CD4-positive, alpha-beta memory T cell (primary cell): ENCODE results near the gene SHROOM3. TPM values are rescaled to one million over a fixed set of nuclear protein-coding genes. Genes with fewer than 3 reads are reported as not detected.

ENCODE experiments used
- CTCF ChIA-PET: fragments of 350-600 bp; sonication (Branson Sonifier 250); formaldehyde crosslinking; loops from one replicate; lab custom pipeline; 2021; ENCODE audit warnings: inconsistent platforms; ENCODE audit not compliant: partially characterized antibody; lab: Charles Lee
- POLR2A ChIA-PET: fragments of 350-600 bp; sonication (Branson Sonifier 250); formaldehyde crosslinking; loops from one replicate; lab custom pipeline; 2021; ENCODE audit not compliant: partially characterized antibody; lab: Charles Lee
- DNase-seq, 5 donors: peaks; one replicate each; pipeline versions ENCODE4 v3.0.0 to v3.0.0-alpha.2; 2020 to 2022; ENCODE audit warnings: mixed read lengths in 1 of 5
- H3K27ac ChIP-seq: one replicate; pipeline ENCODE4 v1.7.0; 2013; ENCODE audit warnings: low read depth, low read length
- H3K27me3 ChIP-seq: 2 replicates; pipeline ENCODE4 v1.7.0; 2013; ENCODE audit warnings: mild to moderate bottlenecking, low read length, moderate library complexity; ENCODE audit not compliant: insufficient read depth
- H3K36me3 ChIP-seq: 2 replicates; pipeline ENCODE4 v1.7.0; 2013; ENCODE audit warnings: mild to moderate bottlenecking, low read length, moderate library complexity; ENCODE audit not compliant: insufficient read depth
- H3K4me1 ChIP-seq: 2 replicates; pipeline ENCODE4 v1.7.0; 2013; ENCODE audit warnings: mild to moderate bottlenecking, low read length, moderate library complexity; ENCODE audit not compliant: insufficient read depth
- H3K4me3 ChIP-seq, 2 donors: one replicate each; pipeline ENCODE4 v1.7.0; 2013; ENCODE audit warnings: low read length in 2 of 2, mild to moderate bottlenecking in 1 of 2
- H3K9me3 ChIP-seq, 2 donors: one replicate each; pipeline ENCODE4 v1.7.0; 2013; ENCODE audit warnings: low read length in 2 of 2, control low read depth in 1 of 2; ENCODE audit not compliant: control insufficient read depth in 1 of 2
- H3K27ac Mint-ChIP-seq, 7 donors: one replicate each; pipeline ENCODE4 v1.8.0; 2020 to 2021; ENCODE audit warnings: mixed read lengths in 7 of 7, mild to moderate bottlenecking in 6 of 7, inconsistent platforms in 3 of 7, moderate library complexity in 3 of 7
- H3K27me3 Mint-ChIP-seq, 2 donors: one replicate each; pipeline ENCODE4 v1.8.0; 2020 to 2021; ENCODE audit warnings: mixed read lengths in 2 of 2
- H3K36me3 Mint-ChIP-seq, 2 donors: one replicate each; pipeline ENCODE4 v1.8.0; 2020 to 2021; ENCODE audit warnings: mixed read lengths in 2 of 2, inconsistent platforms in 1 of 2, mild to moderate bottlenecking in 1 of 2
- H3K4me1 Mint-ChIP-seq, 4 donors: one replicate each; pipeline ENCODE4 v1.8.0; 2020 to 2021; ENCODE audit warnings: mixed read lengths in 4 of 4, mild to moderate bottlenecking in 1 of 4
- H3K4me3 Mint-ChIP-seq, 8 donors: one replicate each; pipeline ENCODE4 v1.8.0; 2020 to 2021; ENCODE audit warnings: mixed read lengths in 8 of 8, mild to moderate bottlenecking in 7 of 8, moderate library complexity in 6 of 8, inconsistent platforms in 3 of 8
- H3K9me3 Mint-ChIP-seq, 8 donors: one replicate each; pipeline ENCODE4 v1.8.0; 2020 to 2021; ENCODE audit warnings: mixed read lengths in 8 of 8, mild to moderate bottlenecking in 5 of 8, inconsistent platforms in 3 of 8, moderate library complexity in 1 of 8
- intact Hi-C: fragments of 100-400 bp; cut with micrococcal nuclease; formaldehyde crosslinking; loops from one replicate; pipeline ENCODE4 v1.15.1; 2023
- polyA plus RNA-seq, 2 donors: library from polyadenylated mRNA; unstranded; fragments of 300-500 nt; fragmentation: Illumina TruSeq; gene quantifications; one replicate each; pipeline ENCODE4 v1.2.3, GENCODE V29; 2021
- total RNA-seq, 2 experiments: library from RNA; stranded (reverse); gene quantifications; one replicate each; pipeline ENCODE4 v1.2.3, GENCODE V29; 2021

SHROOM3 gene
- total and polyA plus RNA-seq, 4 experiments from 2014 or later, result not detected

- CTCF ChIA-PET, result no interaction called here
- Mint-ChIP-seq H3K36me3 (no peaks in the 10 kb centered on the region), H3K9me3 (peaks cover 0 to 2% (median 0%) of the 10 kb centered on the region in 8 donors), H3K27me3 (peaks cover 4 to 17% of the 10 kb centered on the region in 2 donors), H3K4me1 (no peaks in the 10 kb centered on the region), H3K27ac (no peak overlapping the region), H3K4me3 (no peak overlapping the region)
- intact Hi-C loops, result no loop called here
- Histone ChIP-seq H3K4me3 (no peak overlapping the region), H3K4me1 (no peaks in the 10 kb centered on the region), H3K36me3 (no peaks in the 10 kb centered on the region), H3K27ac (no peak overlapping the region), H3K9me3 (no peaks in the 10 kb centered on the region), H3K27me3 (no peaks in the 10 kb centered on the region)
- POLR2A ChIA-PET, result no interaction called here
- no peak for DNase-seq
These were observed 133.2 kb downstream of the SHROOM3 start for GRCh38 chr4:76568262-76568661.

- Histone ChIP-seq H3K27ac (no peak overlapping the region), H3K27me3 (no peaks in the 10 kb centered on the region), H3K4me3 (no peak overlapping the region), H3K9me3 (no peaks in the 10 kb centered on the region), H3K4me1 (no peaks in the 10 kb centered on the region), H3K36me3 (no peaks in the 10 kb centered on the region)
- H3K4me3 Mint-ChIP-seq, result no peak overlapping the region
- POLR2A ChIA-PET, result no interaction called here
- no peak for DNase-seq
- no peaks in the 10 kb centered on the region for H3K36me3 Mint-ChIP-seq
- H3K4me1 Mint-ChIP-seq, result no peaks in the 10 kb centered on the region
- H3K27ac Mint-ChIP-seq, result no peak overlapping the region
- CTCF ChIA-PET, result no interaction called here
- intact Hi-C loops, result no loop called here
- H3K9me3 Mint-ChIP-seq, result peaks cover 0 to 2% (median 0%) of the 10 kb centered on the region in 8 donors
- peaks cover 6 to 20% of the 10 kb centered on the region in 2 donors for H3K27me3 Mint-ChIP-seq
These were observed 134.2 kb downstream of the SHROOM3 start for GRCh38 chr4:76569225-76569624.

GRCh38 chr4:76569706-76570105 lies 134.7 kb downstream of the SHROOM3 start:
- no peak overlapping the region for H3K27ac ChIP-seq
- no peaks in the 10 kb centered on the region for H3K27me3 ChIP-seq
- POLR2A ChIA-PET, result no interaction called here
- no peak overlapping the region for H3K4me3 ChIP-seq
- intact Hi-C loops, result no loop called here
- Mint-ChIP-seq H3K27me3 (peaks cover 6 to 23% of the 10 kb centered on the region in 2 donors), H3K36me3 (no peaks in the 10 kb centered on the region), H3K4me3 (no peak overlapping the region), H3K9me3 (peaks cover 0 to 2% (median 0%) of the 10 kb centered on the region in 8 donors), H3K27ac (no peak overlapping the region), H3K4me1 (no peaks in the 10 kb centered on the region)
- no peaks in the 10 kb centered on the region for H3K4me1 ChIP-seq
- H3K9me3 ChIP-seq, result no peaks in the 10 kb centered on the region
- CTCF ChIA-PET, result no interaction called here
- no peaks in the 10 kb centered on the region for H3K36me3 ChIP-seq
- DNase-seq, result no peak

- intact Hi-C loops, result no loop called here
- ChIA-PET POLR2A (no interaction called here), CTCF (no interaction called here)
- Mint-ChIP-seq H3K36me3 (no peaks in the 10 kb centered on the region), H3K27ac (no peak overlapping the region), H3K9me3 (peaks cover 0 to 2% (median 0%) of the 10 kb centered on the region in 8 donors), H3K27me3 (peaks cover 12 to 23% of the 10 kb centered on the region in 2 donors), H3K4me1 (no peaks in the 10 kb centered on the region), H3K4me3 (no peak overlapping the region)
- Histone ChIP-seq H3K36me3 (no peaks in the 10 kb centered on the region), H3K4me3 (no peak overlapping the region), H3K27me3 (no peaks in the 10 kb centered on the region), H3K27ac (no peak overlapping the region), H3K4me1 (no peaks in the 10 kb centered on the region), H3K9me3 (no peaks in the 10 kb centered on the region)
- DNase-seq, result no peak
These were observed 135.3 kb downstream of the SHROOM3 start for GRCh38 chr4:76570141-76570973.

- Mint-ChIP-seq H3K27me3 (peaks cover 13 to 28% of the 10 kb centered on the region in 2 donors), H3K9me3 (peaks cover 0 to 2% (median 0%) of the 10 kb centered on the region in 8 donors), H3K27ac (no peak overlapping the region), H3K4me3 (no peak overlapping the region), H3K4me1 (no peaks in the 10 kb centered on the region), H3K36me3 (no peaks in the 10 kb centered on the region)
- Histone ChIP-seq H3K4me3 (no peak overlapping the region), H3K36me3 (no peaks in the 10 kb centered on the region), H3K27me3 (no peaks in the 10 kb centered on the region), H3K9me3 (no peaks in the 10 kb centered on the region), H3K27ac (no peak overlapping the region), H3K4me1 (no peaks in the 10 kb centered on the region)
- ChIA-PET POLR2A (no interaction called here), CTCF (no interaction called here)
- intact Hi-C loops, result no loop called here
- DNase-seq, result no peak
These were observed 136.2 kb downstream of the SHROOM3 start for GRCh38 chr4:76571274-76571673.

GRCh38 chr4:76572224-76572623 lies 137.2 kb downstream of the SHROOM3 start:
- H3K27me3 ChIP-seq, result no peaks in the 10 kb centered on the region
- ChIA-PET CTCF (interaction anchor here (1.7 kb wide), 1 partner anchor 16 kb away, joined by 4 read pairs; no protein-coding TSS in a partner anchor), POLR2A (no interaction called here)
- DNase-seq, result no peak
- H3K27ac ChIP-seq, result no peak overlapping the region
- Mint-ChIP-seq H3K9me3 (peaks cover 0 to 2% (median 0%) of the 10 kb centered on the region in 8 donors), H3K27ac (no peak overlapping the region), H3K4me3 (no peak overlapping the region), H3K4me1 (no peaks in the 10 kb centered on the region), H3K27me3 (peaks cover 15 to 31% of the 10 kb centered on the region in 2 donors), H3K36me3 (no peaks in the 10 kb centered on the region)
- H3K36me3 ChIP-seq, result no peaks in the 10 kb centered on the region
- intact Hi-C loops, result no loop called here
- no peak overlapping the region for H3K4me3 ChIP-seq
- H3K4me1 ChIP-seq, result no peaks in the 10 kb centered on the region
- no peaks in the 10 kb centered on the region for H3K9me3 ChIP-seq

GRCh38 chr4:76576824-76577223 lies 141.8 kb downstream of the SHROOM3 start:
- peaks cover 22 to 40% of the 10 kb centered on the region in 2 donors for H3K27me3 Mint-ChIP-seq
- H3K9me3 ChIP-seq, result no peaks in the 10 kb centered on the region
- no peaks in the 10 kb centered on the region for H3K4me1 ChIP-seq
- H3K4me3 Mint-ChIP-seq, result no peak overlapping the region
- no peaks in the 10 kb centered on the region for H3K36me3 ChIP-seq
- no peak overlapping the region for H3K27ac ChIP-seq
- H3K9me3 Mint-ChIP-seq, result no peaks in the 10 kb centered on the region
- no peak overlapping the region for H3K27ac Mint-ChIP-seq
- no peak for DNase-seq
- CTCF ChIA-PET, result no interaction called here
- POLR2A ChIA-PET, result no interaction called here
- no peak overlapping the region for H3K4me3 ChIP-seq
- no peaks in the 10 kb centered on the region for H3K36me3 Mint-ChIP-seq
- no peaks in the 10 kb centered on the region for H3K27me3 ChIP-seq
- H3K4me1 Mint-ChIP-seq, result no peaks in the 10 kb centered on the region
- intact Hi-C loops, result no loop called here
